K562 (cell line): ENCODE measurements around the gene GSTM2. TPM values are rescaled to one million over a fixed set of nuclear protein-coding genes. Genes with fewer than 3 reads are reported as not detected.

ENCODE experiments used
- ARNT ChIP-seq, 2 experiments: fragments of 450-650 bp; IDR thresholded peaks; 2 replicates each; pipeline ENCODE4 v1.6.1; 2016; ENCODE audit warnings: mild to moderate bottlenecking in 1 of 2
- BCOR ChIP-seq: fragments of 450-650 bp; IDR thresholded peaks from 2 replicates; pipeline ENCODE4 v1.6.1; 2016
- CEBPB ChIP-seq: fragments of 450-650 bp; IDR thresholded peaks from 2 replicates; pipeline ENCODE4 v1.6.1; 2016; ENCODE audit warnings: missing genetic modification characterization, missing compliant biosample characterization
- DDX20 ChIP-seq: fragments of 450-650 bp; IDR thresholded peaks from 2 replicates; pipeline ENCODE4 v1.6.1; 2016; ENCODE audit warnings: missing genetic modification characterization, low read depth, mild to moderate bottlenecking, missing compliant biosample characterization, moderate library complexity
- ERF ChIP-seq: fragments of 450-650 bp; formaldehyde crosslinking; IDR thresholded peaks from 2 replicates; pipeline ENCODE4 v1.4.0; 2020; ENCODE audit warnings: mild to moderate bottlenecking, mixed read lengths
- ETV6 ChIP-seq, 3 experiments: fragments of 150-350 bp in 1 of 3; sonication (generic) in 1 of 3; formaldehyde crosslinking in 1 of 3; IDR thresholded peaks; 2 replicates each; pipeline versions ENCODE4 v1.6.1 to v1.8.0; 2014 to 2022; ENCODE audit warnings: borderline replicate concordance in 2 of 3, low read depth in 2 of 3, antibody characterized with exemption in 1 of 3, low read length in 1 of 3, mild to moderate bottlenecking in 1 of 3, missing genetic modification reagents in 1 of 3
- MECOM ChIP-seq: fragments of 250-450 bp; sonication (Bioruptor Pico); IDR thresholded peaks from 2 replicates; pipeline ENCODE4 v1.8.0; 2022; ENCODE audit warnings: inconsistent platforms
- NCOA4 ChIP-seq: fragments of 450-650 bp; IDR thresholded peaks from 2 replicates; pipeline ENCODE4 v1.6.1; 2018; ENCODE audit warnings: mild to moderate bottlenecking; ENCODE audit not compliant: partially characterized antibody
- POLR2A ChIP-seq: fragments of 450-650 bp; conservative IDR thresholded peaks from 2 replicates; pipeline ENCODE4 v1.6.1; 2016
- RBM17 ChIP-seq: fragments of 200-400 bp; formaldehyde crosslinking; IDR thresholded peaks from 2 replicates; pipeline ENCODE4 v1.6.1; 2017; ENCODE audit warnings: low read depth, mild to moderate bottlenecking, low read length, borderline replicate concordance
- SP2 ChIP-seq: IDR thresholded peaks from 2 replicates; pipeline ENCODE4 v1.6.1; 2011; ENCODE audit warnings: mild to moderate bottlenecking, low read depth, low read length, moderate library complexity; ENCODE audit not compliant: poor library complexity, severe bottlenecking; ENCODE audit errors: extremely low read depth
- STAG1 ChIP-seq: sonication (generic); formaldehyde crosslinking; IDR thresholded peaks from 2 replicates; pipeline ENCODE4 v1.5.0; 2020; ENCODE audit warnings: missing genetic modification reagents, borderline replicate concordance
- ZNF12 ChIP-seq: sonication (generic); formaldehyde crosslinking; IDR thresholded peaks from 2 replicates; pipeline ENCODE4 v1.4.0; 2020; ENCODE audit warnings: mild to moderate bottlenecking, missing genetic modification reagents
- polyA plus RNA-seq, 8 experiments: library from polyadenylated mRNA; depleted of rRNA in 4 of 8; stranded (reverse) in 5 of 8; unstranded in 3 of 8; fragments of >200 nt; fragmentation: Nextera tagmentation in 2 of 8; fragmentation: Illumina TruSeq in 1 of 8; extraction: Ambion mirVana in 2 of 8; extraction: Trizol in 1 of 8; gene quantifications; 2 replicates each; pipeline versions ENCODE4 v1.2.1 to v1.2.3, GENCODE V29; 2011 to 2014; ENCODE audit warnings: inconsistent platforms in 1 of 8, missing spikeins in 1 of 8
- total RNA-seq, 7 experiments: library from RNA; depleted of rRNA in 6 of 7; stranded (reverse); fragments of >200 nt in 6 of 7; fragmentation: Illumina TruSeq in 2 of 7; extraction: Trizol in 2 of 7; gene quantifications; 2 replicates each; pipeline versions ENCODE4 v1.2.1 to v1.2.3, GENCODE V29; 2011 to 2021; ENCODE audit warnings: low replicate concordance in 1 of 7
- TF ChIP-seq, protein P1 (sequence below): fragments of 450-650 bp; formaldehyde crosslinking; IDR thresholded peaks from 2 replicates; pipeline ENCODE4 v1.4.0; 2020; ENCODE audit warnings: mild to moderate bottlenecking
- TF ChIP-seq, protein P2 (sequence below): sonication (generic); formaldehyde crosslinking; IDR thresholded peaks from 2 replicates; pipeline ENCODE4 v1.8.1; 2023; ENCODE audit warnings: mild to moderate bottlenecking, missing genetic modification reagents
- TF ChIP-seq, protein P3 (sequence below), 3 experiments: fragments of 200-800 bp in 1 of 3; sonication (Bioruptor generic) in 1 of 3; sonication (generic) in 1 of 3; formaldehyde crosslinking in 1 of 3; IDR thresholded peaks; 2 replicates each; pipeline versions ENCODE4 v1.6.1 to v1.8.0; 2016 to 2022; ENCODE audit warnings: mild to moderate bottlenecking in 2 of 3, missing compliant biosample characterization in 2 of 3, missing genetic modification characterization in 2 of 3, missing genetic modification reagents in 1 of 3
- TF ChIP-seq, protein P4 (sequence below): sonication (generic); formaldehyde crosslinking; IDR thresholded peaks from 2 replicates; pipeline ENCODE4 v1.8.0; 2023; ENCODE audit warnings: missing genetic modification reagents, mild to moderate bottlenecking, borderline replicate concordance

Gene GSTM2
- total and polyA plus RNA-seq, 9 of the 15 experiments (the other 6 are each of a cell fraction or from before 2014, with no cell fraction given), result 1.6 to 15.1 (median 6.8) TPM

DNA sequence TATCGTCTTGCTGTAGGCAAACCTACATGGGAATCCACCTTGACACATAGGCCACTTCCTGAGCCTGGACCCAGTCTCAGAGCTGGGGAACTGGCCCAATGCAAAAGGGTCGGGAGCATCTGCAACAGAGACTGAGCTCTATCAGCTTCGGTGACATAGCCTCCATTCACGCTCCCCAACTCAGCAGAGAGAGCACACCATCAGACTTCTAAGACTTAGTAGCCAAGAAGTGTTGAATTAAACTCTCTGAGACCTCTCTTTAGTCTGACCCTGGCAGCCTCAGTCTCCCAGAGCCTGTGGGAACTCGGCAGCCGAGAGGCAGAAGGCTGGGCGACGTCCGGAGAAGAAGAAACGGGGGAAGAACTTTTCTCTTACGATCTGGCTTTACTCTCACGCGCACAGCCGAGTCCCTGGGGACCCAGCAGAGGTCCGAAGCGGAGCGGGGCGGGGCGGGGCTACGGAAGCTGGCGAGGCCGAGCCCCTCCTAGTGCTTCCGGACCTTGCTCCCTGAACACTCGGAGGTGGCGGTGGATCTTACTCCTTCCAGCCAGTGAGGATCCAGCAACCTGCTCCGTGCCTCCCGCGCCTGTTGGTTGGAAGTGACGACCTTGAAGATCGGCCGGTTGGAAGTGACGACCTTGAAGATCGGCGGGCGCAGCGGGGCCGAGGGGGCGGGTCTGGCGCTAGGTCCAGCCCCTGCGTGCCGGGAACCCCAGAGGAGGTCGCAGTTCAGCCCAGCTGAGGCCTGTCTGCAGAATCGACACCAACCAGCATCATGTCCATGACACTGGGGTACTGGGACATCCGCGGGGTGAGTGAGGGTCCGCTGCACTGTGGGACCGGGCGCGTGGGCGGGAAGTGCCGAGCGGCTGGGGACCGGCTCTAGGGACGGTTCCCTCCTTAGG is 12.0 kb upstream of the GSTM2 start, which contains the start of gene GSTM4 (continued):
- TF ChIP-seq BCOR, result peak; percentile 72
- TF ChIP-seq POLR2A, result peak; percentile 88
- TF ChIP-seq, protein P1, sequence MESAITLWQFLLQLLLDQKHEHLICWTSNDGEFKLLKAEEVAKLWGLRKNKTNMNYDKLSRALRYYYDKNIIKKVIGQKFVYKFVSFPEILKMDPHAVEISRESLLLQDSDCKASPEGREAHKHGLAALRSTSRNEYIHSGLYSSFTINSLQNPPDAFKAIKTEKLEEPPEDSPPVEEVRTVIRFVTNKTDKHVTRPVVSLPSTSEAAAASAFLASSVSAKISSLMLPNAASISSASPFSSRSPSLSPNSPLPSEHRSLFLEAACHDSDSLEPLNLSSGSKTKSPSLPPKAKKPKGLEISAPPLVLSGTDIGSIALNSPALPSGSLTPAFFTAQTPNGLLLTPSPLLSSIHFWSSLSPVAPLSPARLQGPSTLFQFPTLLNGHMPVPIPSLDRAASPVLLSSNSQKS (CRISPR knock-in tag), result no peak
- no peak for TF ChIP-seq STAG1 (CRISPR knock-in tag)
- TF ChIP-seq ERF (CRISPR knock-in tag), result peak; percentile 28; the same call in 1 of the 2 replicates
- TF ChIP-seq NCOA4, result no peak
- TF ChIP-seq, protein P2, sequence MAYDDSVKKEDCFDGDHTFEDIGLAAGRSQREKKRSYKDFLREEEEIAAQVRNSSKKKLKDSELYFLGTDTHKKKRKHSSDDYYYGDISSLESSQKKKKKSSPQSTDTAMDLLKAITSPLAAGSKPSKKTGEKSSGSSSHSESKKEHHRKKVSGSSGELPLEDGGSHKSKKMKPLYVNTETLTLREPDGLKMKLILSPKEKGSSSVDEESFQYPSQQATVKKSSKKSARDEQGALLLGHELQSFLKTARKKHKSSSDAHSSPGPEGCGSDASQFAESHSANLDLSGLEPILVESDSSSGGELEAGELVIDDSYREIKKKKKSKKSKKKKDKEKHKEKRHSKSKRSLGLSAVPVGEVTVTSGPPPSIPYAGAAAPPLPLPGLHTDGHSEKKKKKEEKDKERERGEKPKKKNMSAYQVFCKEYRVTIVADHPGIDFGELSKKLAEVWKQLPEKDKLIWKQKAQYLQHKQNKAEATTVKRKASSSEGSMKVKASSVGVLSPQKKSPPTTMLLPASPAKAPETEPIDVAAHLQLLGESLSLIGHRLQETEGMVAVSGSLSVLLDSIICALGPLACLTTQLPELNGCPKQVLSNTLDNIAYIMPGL (CRISPR knock-in tag), result 0 out of 2 replicates have a peak, but pooled peaks have one; percentile 55
- TF ChIP-seq ETV6 (IDR thresholded peaks at IDR 0.05; ENCODE audit: borderline replicate concordance in 1 of 2, low read depth in 2 of 2, low read length in 1 of 2), result no peak
- no peak for TF ChIP-seq ETV6 (CRISPR knock-in tag; IDR thresholded peaks at IDR 0.05; ENCODE audit: borderline replicate concordance)
- TF ChIP-seq RBM17, result no peak
- TF ChIP-seq, protein P3, sequence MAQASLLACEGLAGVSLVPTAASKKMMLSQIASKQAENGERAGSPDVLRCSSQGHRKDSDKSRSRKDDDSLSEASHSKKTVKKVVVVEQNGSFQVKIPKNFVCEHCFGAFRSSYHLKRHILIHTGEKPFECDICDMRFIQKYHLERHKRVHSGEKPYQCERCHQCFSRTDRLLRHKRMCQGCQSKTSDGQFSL (CRISPR knock-in tag; IDR thresholded peaks at IDR 0.05), result no peak
- TF ChIP-seq, protein P3 (tag; IDR thresholded peaks at IDR 0.05), result no peak
- TF ChIP-seq ARNT (IDR thresholded peaks at IDR 0.05), result no peak
- TF ChIP-seq SP2, result no peak
- no peak for TF ChIP-seq MECOM (CRISPR knock-in tag)
- TF ChIP-seq, protein P4, sequence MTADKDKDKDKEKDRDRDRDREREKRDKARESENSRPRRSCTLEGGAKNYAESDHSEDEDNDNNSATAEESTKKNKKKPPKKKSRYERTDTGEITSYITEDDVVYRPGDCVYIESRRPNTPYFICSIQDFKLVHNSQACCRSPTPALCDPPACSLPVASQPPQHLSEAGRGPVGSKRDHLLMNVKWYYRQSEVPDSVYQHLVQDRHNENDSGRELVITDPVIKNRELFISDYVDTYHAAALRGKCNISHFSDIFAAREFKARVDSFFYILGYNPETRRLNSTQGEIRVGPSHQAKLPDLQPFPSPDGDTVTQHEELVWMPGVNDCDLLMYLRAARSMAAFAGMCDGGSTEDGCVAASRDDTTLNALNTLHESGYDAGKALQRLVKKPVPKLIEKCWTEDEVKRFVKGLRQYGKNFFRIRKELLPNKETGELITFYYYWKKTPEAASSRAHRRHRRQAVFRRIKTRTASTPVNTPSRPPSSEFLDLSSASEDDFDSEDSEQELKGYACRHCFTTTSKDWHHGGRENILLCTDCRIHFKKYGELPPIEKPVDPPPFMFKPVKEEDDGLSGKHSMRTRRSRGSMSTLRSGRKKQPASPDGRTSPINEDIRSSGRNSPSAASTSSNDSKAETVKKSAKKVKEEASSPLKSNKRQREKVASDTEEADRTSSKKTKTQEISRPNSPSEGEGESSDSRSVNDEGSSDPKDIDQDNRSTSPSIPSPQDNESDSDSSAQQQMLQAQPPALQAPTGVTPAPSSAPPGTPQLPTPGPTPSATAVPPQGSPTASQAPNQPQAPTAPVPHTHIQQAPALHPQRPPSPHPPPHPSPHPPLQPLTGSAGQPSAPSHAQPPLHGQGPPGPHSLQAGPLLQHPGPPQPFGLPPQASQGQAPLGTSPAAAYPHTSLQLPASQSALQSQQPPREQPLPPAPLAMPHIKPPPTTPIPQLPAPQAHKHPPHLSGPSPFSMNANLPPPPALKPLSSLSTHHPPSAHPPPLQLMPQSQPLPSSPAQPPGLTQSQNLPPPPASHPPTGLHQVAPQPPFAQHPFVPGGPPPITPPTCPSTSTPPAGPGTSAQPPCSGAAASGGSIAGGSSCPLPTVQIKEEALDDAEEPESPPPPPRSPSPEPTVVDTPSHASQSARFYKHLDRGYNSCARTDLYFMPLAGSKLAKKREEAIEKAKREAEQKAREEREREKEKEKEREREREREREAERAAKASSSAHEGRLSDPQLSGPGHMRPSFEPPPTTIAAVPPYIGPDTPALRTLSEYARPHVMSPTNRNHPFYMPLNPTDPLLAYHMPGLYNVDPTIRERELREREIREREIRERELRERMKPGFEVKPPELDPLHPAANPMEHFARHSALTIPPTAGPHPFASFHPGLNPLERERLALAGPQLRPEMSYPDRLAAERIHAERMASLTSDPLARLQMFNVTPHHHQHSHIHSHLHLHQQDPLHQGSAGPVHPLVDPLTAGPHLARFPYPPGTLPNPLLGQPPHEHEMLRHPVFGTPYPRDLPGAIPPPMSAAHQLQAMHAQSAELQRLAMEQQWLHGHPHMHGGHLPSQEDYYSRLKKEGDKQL, result no peak
- TF ChIP-seq DDX20 (tag), result no peak
- no peak for TF ChIP-seq ZNF12 (CRISPR knock-in tag)
- no peak for TF ChIP-seq CEBPB
